ENCODE results near the gene NPTX1.

GRCh38 chr17:80474961-80475909, 1.2 kb downstream of the NPTX1 start:
- TF ChIP-seq POLR2A (IDR thresholded peaks at IDR 0.05), result no peak
- TF ChIP-seq CTCF (IDR thresholded peaks at IDR 0.05), result no peak

All from adrenal gland (tissue), 5 donors.